Uterus (tissue), 4 donors: ENCODE results near the gene S100A13. TPM values are rescaled to one million over a fixed set of nuclear protein-coding genes. Genes with fewer than 3 reads are reported as not detected.
"Not testable (repeated sequence)": the region's sequence is repeated elsewhere in the genome, so short reads cannot be mapped to it uniquely, and the experiment has no call there.

ENCODE experiments used
- DNase-seq, 2 donors: peaks; one replicate each; pipeline ENCODE4 v3.0.0-alpha.2; 2019 to 2020
- H3K27ac ChIP-seq, 2 donors: fragments of 200-600 bp; sonication (generic); 1 replicate in 1 of 2; 2 replicates in 1 of 2; pipeline ENCODE4 v1.5.1; 2016 to 2018
- H3K27me3 ChIP-seq, 2 donors: fragments of 200-600 bp; sonication (generic); one replicate each; pipeline ENCODE4 v1.5.1; 2018 to 2019; ENCODE audit warnings: control low read depth in 1 of 2
- H3K36me3 ChIP-seq, 2 donors: fragments of 200-600 bp; sonication (generic); one replicate each; pipeline ENCODE4 v1.5.1; 2019; ENCODE audit warnings: control low read depth in 1 of 2
- H3K4me1 ChIP-seq, 2 donors: fragments of 200-600 bp; sonication (generic); one replicate each; pipeline ENCODE4 v1.5.1; 2018 to 2019; ENCODE audit warnings: control low read depth in 1 of 2
- H3K4me3 ChIP-seq, 2 donors: fragments of 200-600 bp; sonication (generic); 1 replicate in 1 of 2; 2 replicates in 1 of 2; pipeline ENCODE4 v1.5.1; 2018 to 2019; ENCODE audit warnings: mild to moderate bottlenecking in 1 of 2
- H3K9me3 ChIP-seq, 2 donors: fragments of 200-600 bp; sonication (generic); one replicate each; pipeline ENCODE4 v1.5.1; 2019; ENCODE audit warnings: control low read depth in 1 of 2
- POLR2A ChIP-seq, 2 donors: fragments of 450-650 bp; IDR thresholded peaks; one replicate each; pipeline ENCODE4 v1.6.1; 2016; ENCODE audit warnings: antibody characterized with exemption in 2 of 2, mild to moderate bottlenecking in 1 of 2, moderate library complexity in 1 of 2
- intact Hi-C: fragments of 100-400 bp; cut with DNase I; formaldehyde crosslinking; loops from one replicate; pipeline ENCODE4 v1.15.1; 2023; ENCODE audit warnings: low total_unique reads
- total RNA-seq, 4 donors: library from RNA; depleted of rRNA in 3 of 4; stranded (reverse); fragments of >200 nt in 3 of 4; gene quantifications; one replicate each; pipeline versions ENCODE4 v1.1.0 to v1.2.4, GENCODE V29; 2014 to 2023
- TF ChIP-seq, protein P1 (sequence below), 4 experiments: fragments of 200-600 bp in 2 of 4; fragments of 450-650 bp in 2 of 4; sonication (generic) in 2 of 4; IDR thresholded peaks; one replicate each; pipeline ENCODE4 v1.5.1; 2016 to 2019; ENCODE audit warnings: antibody characterized with exemption in 4 of 4, mild to moderate bottlenecking in 2 of 4, moderate library complexity in 1 of 4
- donor health status: DM: yes; HTN: yes; CAD: no.

S100A13 gene
- total RNA-seq, 4 donors from 2014 or later: 25.9 to 269 (median 126) TPM

DNA sequence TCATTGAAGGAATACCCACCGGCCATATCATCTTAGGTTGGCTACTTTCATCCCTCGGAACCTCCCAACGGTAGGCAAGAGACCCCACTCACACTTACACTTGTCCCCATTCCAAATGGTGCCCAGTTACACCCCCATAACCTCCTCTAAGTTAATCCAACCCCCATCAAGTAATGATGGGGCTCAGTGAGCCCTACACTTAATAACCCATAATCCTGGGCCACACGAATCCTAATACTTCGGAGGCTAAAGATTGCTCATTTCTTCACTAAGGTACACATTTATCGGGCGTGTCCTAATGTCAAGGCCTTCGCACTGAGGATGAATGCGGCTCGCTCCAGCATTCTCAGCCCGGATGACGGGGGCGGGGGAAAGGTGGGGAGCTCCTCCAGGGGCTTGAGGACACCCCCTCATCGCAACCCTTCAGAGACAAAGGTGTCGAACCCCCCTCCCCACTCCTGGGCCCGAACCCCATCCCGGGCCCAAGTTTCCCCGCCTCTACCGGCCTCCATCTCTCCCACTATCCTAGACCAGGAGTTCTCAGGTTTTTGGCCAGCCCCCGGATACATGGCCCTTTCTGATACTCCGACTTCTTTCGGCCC, 43.1 kb upstream of the S100A13 start:
- Histone ChIP-seq H3K27me3 (no peaks in the 10 kb centered on the region), H3K4me1 (peaks cover 7 to 9% of the 10 kb centered on the region in 2 donors), H3K9me3 (no peaks in the 10 kb centered on the region), H3K36me3 (no peaks in the 10 kb centered on the region), H3K4me3 (peak overlapping the region; percentile 90 to 97), H3K27ac (peak overlapping the region; percentile 88 to 93)
- intact Hi-C loops: loop anchor here (10.0 kb wide), 1 partner anchor 314 kb away; the partner anchor contains the start of gene RAB13
- no peak for TF ChIP-seq POLR2A (IDR thresholded peaks at IDR 0.05)
- TF ChIP-seq, protein P1, sequence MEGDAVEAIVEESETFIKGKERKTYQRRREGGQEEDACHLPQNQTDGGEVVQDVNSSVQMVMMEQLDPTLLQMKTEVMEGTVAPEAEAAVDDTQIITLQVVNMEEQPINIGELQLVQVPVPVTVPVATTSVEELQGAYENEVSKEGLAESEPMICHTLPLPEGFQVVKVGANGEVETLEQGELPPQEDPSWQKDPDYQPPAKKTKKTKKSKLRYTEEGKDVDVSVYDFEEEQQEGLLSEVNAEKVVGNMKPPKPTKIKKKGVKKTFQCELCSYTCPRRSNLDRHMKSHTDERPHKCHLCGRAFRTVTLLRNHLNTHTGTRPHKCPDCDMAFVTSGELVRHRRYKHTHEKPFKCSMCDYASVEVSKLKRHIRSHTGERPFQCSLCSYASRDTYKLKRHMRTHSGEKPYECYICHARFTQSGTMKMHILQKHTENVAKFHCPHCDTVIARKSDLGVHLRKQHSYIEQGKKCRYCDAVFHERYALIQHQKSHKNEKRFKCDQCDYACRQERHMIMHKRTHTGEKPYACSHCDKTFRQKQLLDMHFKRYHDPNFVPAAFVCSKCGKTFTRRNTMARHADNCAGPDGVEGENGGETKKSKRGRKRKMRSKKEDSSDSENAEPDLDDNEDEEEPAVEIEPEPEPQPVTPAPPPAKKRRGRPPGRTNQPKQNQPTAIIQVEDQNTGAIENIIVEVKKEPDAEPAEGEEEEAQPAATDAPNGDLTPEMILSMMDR (IDR thresholded peaks at IDR 0.05): no peak
- DNase-seq: no peak

DNA sequence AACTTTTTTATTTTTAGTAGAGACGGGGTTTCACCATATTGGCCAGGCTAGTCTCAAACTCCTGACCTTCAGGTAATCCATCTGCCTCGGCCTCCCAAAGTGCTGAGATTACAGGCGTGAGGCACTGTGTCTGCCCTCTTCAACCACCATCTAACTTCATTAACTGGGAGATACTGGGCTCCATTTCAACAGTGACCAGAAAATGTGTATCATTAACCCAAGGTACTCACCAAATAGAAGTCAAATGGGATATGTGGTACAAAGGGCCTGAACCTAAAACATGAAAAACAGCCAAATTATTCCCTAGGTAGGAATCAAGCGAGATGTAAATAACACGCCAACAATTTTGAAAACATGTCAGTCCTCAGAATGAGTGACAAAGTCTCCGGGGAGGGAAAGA, 42.3 kb upstream of the S100A13 start:
- Histone ChIP-seq H3K36me3 (no peaks in the 10 kb centered on the region), H3K4me1 (peaks cover 7 to 9% of the 10 kb centered on the region in 2 donors), H3K27ac (peak overlapping the region in 1 of 2 donors; percentile 88), H3K27me3 (no peaks in the 10 kb centered on the region), H3K4me3 (peak overlapping the region in 1 of 2 donors; percentile 90), H3K9me3 (no peaks in the 10 kb centered on the region)
- no peak for DNase-seq
- TF ChIP-seq POLR2A (IDR thresholded peaks at IDR 0.05): no peak
- TF ChIP-seq, protein P1 (IDR thresholded peaks at IDR 0.05): no peak
- intact Hi-C loops: loop anchor here (10.0 kb wide), 1 partner anchor 315 kb away; the partner anchor contains the start of gene RAB13

DNA sequence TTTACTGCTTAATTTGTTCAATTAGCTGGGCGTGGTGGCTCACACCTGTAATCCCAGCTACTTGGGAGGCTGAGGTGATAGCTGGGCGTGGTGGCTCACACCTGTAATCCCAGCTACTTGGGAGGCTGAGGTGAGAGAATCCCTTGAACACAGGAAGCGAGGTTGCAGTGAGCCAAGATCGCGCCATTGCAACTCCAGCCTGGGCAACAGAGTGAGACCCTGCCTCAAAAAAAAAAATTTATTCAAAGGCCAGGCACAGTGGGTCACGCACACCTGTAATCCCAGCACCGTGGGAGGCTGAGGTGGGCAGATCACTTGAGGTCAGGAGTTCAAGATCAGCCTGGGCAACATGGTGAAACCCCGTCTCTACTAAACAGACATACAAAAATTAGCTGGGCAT, 41.4 kb upstream of the S100A13 start:
- H3K4me1 ChIP-seq, H3K9me3 ChIP-seq, DNase-seq, H3K36me3 ChIP-seq, intact Hi-C loops, H3K27me3 ChIP-seq, H3K27ac ChIP-seq, H3K4me3 ChIP-seq: not testable (repeated sequence)

DNA sequence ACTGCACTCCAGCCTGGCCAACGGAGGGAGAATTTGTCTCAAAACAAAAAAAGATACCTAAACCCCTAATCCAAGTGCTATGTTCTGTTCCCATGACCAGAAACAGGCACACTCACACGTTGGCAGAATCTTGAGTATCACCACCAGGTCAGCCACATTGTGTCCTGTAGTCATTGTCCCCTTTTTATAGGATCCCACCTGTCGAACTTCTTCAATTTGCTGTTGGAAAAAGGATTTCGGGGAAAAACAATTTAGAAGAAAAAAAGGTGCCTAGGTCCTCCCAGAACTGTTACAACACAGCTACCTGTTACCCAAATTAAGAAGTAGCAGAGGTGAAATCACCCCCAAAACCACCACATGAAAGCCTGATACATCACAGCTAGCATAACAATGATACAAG, 40.1 kb upstream of the S100A13 start:
- Histone ChIP-seq H3K4me1 (peaks cover 7 to 9% of the 10 kb centered on the region in 2 donors), H3K27me3 (no peaks in the 10 kb centered on the region), H3K36me3 (no peaks in the 10 kb centered on the region), H3K9me3 (no peaks in the 10 kb centered on the region), H3K4me3 (no peak overlapping the region), H3K27ac (no peak overlapping the region)
- TF ChIP-seq, protein P1 (IDR thresholded peaks at IDR 0.05): no peak
- TF ChIP-seq POLR2A (IDR thresholded peaks at IDR 0.05): no peak
- DNase-seq: no peak
- intact Hi-C loops: no loop called here

DNA sequence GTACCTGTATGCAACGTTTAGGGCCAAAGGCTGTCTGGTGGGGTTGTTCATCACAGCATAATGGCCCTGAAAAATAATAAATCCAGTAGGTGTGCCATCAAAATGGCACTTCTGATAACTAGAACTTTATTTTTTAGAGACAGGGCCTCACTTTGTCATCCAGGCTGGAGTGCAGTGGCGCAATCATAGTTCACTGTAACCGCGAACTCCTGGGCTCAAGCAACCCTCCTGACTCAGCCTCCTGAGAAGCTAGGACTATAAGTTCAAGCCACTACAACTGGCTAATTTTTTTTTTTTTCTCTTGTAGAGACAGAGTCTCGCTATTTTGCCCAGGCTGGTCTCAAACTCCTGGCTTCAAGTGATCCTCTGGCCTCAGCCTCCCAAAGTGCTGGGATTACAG, 35.9 kb upstream of the S100A13 start:
- H3K9me3 ChIP-seq: no peaks in the 10 kb centered on the region
- peaks cover 4 to 9% of the 10 kb centered on the region in 2 donors for H3K4me1 ChIP-seq
- H3K27me3 ChIP-seq: no peaks in the 10 kb centered on the region
- intact Hi-C loops: no loop called here
- no peaks in the 10 kb centered on the region for H3K36me3 ChIP-seq
- DNase-seq: no peak
- no peak overlapping the region for H3K4me3 ChIP-seq
- TF ChIP-seq POLR2A (IDR thresholded peaks at IDR 0.05): no peak
- TF ChIP-seq, protein P1 (IDR thresholded peaks at IDR 0.05): no peak
- no peak overlapping the region for H3K27ac ChIP-seq
